Body of pancreas (tissue), 4 donors: ENCODE results near the gene PLIN4.

ENCODE experiments used
- POLR2A ChIP-seq, 3 donors: fragments of 450-650 bp; IDR thresholded peaks; one replicate each; pipeline ENCODE4 v1.6.1; 2016; ENCODE audit warnings: antibody characterized with exemption in 3 of 3, mild to moderate bottlenecking in 2 of 3
- TF ChIP-seq, protein P1 (sequence below), 7 experiments: fragments of 450-650 bp in 4 of 7; fragments of 200-600 bp in 3 of 7; sonication (generic) in 3 of 7; IDR thresholded peaks; one replicate each; pipeline ENCODE4 v1.5.1; 2016 to 2019; ENCODE audit warnings: antibody characterized with exemption in 7 of 7

GRCh38 chr19:4503132-4503824, 15.0 kb downstream of the PLIN4 start:
- TF ChIP-seq, protein P1, sequence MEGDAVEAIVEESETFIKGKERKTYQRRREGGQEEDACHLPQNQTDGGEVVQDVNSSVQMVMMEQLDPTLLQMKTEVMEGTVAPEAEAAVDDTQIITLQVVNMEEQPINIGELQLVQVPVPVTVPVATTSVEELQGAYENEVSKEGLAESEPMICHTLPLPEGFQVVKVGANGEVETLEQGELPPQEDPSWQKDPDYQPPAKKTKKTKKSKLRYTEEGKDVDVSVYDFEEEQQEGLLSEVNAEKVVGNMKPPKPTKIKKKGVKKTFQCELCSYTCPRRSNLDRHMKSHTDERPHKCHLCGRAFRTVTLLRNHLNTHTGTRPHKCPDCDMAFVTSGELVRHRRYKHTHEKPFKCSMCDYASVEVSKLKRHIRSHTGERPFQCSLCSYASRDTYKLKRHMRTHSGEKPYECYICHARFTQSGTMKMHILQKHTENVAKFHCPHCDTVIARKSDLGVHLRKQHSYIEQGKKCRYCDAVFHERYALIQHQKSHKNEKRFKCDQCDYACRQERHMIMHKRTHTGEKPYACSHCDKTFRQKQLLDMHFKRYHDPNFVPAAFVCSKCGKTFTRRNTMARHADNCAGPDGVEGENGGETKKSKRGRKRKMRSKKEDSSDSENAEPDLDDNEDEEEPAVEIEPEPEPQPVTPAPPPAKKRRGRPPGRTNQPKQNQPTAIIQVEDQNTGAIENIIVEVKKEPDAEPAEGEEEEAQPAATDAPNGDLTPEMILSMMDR (IDR thresholded peaks at IDR 0.05) = no peak
- TF ChIP-seq POLR2A (IDR thresholded peaks at IDR 0.05) = no peak
